DMS53 (cell line): ENCODE data around the gene AGPAT3.
"Not testable (repeated sequence)": the region's sequence is repeated elsewhere in the genome, so short reads cannot be mapped to it uniquely, and the experiment has no call there.

ENCODE experiments used
- DNase-seq: peaks from one replicate; lab custom pipeline; 2025; lab: John Stamatoyannopoulos, UW

The AGPAT3 gene

GRCh38 chr21:43882952-43883545, 18.0 kb downstream of the AGPAT3 start:
- DNase-seq = no peak

GRCh38 chr21:43884012-43884860, 19.2 kb downstream of the AGPAT3 start:
- peak; percentile 87 for DNase-seq

- DNase-seq = no peak
These were observed 19.9 kb downstream of the AGPAT3 start for GRCh38 chr21:43884861-43885417.

- no peak for DNase-seq
These were observed 20.7 kb downstream of the AGPAT3 start for GRCh38 chr21:43885721-43886120.

DNA sequence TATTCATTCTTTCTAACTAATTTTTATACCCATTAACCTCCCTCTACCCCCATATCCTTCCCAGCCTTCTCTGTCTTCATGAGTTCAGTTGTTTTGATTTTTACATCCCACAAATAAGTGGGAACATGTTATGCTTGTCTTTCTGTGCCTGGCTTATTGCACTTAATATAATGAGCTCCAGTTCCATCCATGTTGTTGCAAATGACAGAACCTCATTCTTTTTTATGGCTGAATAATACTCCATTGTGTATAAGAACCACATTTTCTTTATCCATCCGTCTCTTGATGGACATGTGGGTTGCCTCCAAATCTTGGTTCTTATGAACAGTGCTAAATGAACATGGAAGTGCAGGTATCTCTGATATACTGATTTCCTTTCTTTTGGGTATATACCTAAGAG, 21.5 kb downstream of the AGPAT3 start:
- no peak for DNase-seq

GRCh38 chr21:43889069-43889468, 24.0 kb downstream of the AGPAT3 start:
- no peak for DNase-seq

DNA sequence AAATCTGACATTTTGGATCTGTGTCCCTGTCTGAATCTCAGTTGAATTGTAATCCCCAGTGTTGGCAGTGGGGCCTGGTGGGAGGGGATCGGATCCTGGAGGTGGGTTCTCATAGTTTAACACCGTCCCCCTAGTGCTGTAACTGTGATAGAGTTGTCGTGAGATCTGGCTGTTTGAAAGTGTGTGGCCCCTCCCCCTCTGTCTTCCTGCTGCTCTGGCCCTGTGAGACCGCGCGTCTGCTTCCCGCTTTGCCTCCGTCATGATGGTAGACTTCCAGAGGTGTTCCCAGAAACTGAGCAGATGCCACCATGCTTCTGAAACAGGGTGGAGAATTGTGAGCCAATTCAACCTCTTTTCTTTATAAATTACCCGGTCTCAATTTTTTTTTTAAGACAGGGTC, 25.0 kb downstream of the AGPAT3 start:
- DNase-seq = no peak

GRCh38 chr21:43892334-43892733, 27.3 kb downstream of the AGPAT3 start:
- DNase-seq = no peak

- no peak for DNase-seq
These were observed 28.0 kb downstream of the AGPAT3 start for GRCh38 chr21:43892984-43893535.

DNA sequence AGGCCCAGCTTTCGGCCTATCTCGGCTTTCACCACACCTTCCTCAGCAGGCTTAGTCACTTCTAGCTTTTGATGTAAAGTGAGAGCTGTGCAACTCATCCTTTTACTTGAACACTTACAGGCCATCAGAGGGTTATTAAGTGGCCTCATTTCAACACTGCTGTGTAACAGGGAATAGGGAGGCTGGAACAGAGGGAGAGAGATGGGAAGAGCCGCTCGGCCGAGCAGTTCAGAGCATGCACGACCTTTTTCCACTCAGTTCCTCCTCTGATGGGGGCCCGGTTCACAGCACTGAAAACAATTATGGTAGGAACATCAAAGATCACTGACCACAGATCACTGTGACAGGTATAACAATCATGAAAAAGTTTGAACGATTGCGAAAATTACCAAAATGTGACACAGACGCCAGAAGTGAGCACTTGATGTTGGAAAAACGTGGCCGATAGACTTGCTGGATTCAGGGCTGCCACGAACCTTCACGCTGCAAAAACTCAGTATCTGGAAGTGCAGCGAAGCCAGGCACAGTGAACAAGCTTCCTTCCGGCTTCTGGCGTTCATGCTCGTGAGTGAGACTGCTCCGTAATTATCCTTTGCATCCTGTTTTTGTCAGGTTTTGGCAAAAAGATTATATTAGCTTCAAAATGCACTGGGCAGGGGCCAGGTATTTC, 28.6 kb downstream of the AGPAT3 start:
- DNase-seq = no peak

DNA sequence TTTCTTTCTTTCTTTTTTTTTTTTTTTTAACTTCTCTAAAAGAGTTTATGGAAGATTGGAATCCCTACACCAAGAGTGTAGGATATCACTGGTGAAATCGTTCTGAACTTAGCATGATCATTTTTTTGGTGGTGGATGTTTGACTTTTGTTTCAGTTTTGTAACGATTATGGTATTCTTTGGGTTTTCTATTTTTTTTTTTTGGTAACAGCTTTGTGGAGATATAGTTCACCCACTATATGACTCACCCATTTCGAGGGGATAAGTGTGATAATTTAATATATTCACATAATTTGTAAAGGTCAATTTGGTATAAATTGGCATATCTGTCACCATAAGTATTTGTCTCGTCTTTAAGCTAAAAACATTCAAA, 29.2 kb downstream of the AGPAT3 start:
- DNase-seq = no peak

- no peak for DNase-seq
These were observed 30.2 kb downstream of the AGPAT3 start for GRCh38 chr21:43895196-43895595.

- DNase-seq = not testable (repeated sequence)
These were observed 31.8 kb downstream of the AGPAT3 start for GRCh38 chr21:43896696-43897299.

- no peak for DNase-seq
These were observed 34.5 kb downstream of the AGPAT3 start for GRCh38 chr21:43899307-43900077.

GRCh38 chr21:43900078-43900385, 35.0 kb downstream of the AGPAT3 start:
- no peak for DNase-seq

- no peak for DNase-seq
These were observed 35.7 kb downstream of the AGPAT3 start for GRCh38 chr21:43900690-43901089.

DNA sequence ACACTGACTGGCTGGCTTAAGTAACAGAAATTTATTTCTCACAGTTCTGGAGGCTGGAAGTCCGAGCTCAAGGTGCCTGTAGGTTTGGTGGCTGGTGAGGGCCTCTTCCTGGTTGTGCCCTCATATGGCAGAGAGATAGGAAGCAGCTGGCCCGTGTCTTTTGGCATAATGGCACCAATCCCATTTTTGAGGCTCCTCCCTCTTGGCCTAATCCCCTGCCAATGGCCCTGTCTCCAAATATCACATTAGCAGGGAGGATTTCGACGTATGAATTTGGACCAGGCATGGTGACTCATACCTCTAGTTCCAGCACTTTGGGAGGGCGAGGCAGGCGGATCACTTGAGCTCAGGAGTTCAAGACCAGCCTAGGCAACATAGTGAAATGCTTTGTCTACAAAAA, 37.4 kb downstream of the AGPAT3 start:
- DNase-seq = no peak

- peak; percentile 82 for DNase-seq
These were observed 38.5 kb downstream of the AGPAT3 start for GRCh38 chr21:43903451-43904091.

DNA sequence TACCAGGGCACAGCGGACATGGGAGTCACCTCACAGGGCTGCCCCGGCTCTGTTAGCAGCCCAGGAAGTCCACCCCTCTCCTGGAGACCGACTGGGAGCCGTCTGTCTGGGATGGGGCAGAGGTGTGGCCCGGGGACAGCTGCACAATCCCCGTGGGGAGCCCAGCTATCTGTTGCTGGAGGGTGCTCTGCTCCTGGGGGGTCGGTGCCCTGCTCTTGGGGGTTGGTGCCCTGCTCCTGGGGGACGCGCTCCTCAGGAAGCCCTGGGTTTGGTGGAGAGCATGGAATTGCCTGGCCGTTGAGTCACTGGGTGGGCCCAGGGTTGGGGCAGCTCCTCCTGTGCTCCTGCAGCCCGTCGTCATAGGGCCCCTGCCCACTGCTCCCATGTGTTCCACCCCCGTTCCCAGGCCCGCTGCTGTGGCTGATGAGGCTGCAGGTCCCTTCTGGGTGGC, 39.3 kb downstream of the AGPAT3 start:
- DNase-seq = no peak

DNA sequence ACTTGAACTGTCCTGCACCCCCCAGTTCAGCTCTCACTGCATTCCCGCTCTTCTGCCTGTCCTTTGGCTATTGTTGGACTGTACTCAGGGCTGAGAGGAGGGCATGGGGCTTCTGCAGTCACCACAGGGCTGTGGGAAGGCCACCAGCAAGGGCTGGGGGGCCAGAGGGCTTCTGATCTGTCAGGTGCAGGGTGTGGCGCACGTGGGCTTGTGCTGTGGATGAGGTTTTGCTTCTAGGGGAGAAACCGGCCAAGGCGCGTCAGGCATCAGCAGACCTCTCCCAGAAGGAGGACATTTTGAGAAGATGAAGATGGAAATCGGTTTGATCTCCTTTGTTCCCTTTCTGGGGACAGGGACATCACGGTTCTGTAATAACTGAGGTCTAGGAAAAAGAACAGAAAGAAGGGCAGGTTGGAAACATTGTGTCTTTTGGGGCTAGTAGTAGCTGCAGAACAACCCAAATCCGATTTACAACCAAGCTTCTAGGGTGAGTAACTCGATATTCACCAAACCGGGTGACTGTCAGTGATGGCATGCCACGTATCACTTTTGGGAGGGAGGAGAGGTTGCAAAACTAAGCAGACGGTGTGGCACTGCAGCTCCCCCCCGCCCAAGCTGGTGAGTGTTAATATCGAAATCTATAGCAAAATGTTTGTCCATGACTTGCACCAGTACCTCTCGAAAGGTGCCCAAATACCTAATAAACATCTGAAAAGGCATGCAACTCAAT, 40.9 kb downstream of the AGPAT3 start:
- DNase-seq = no peak
